NCI-H526 treated with DMSO at 0.1 percent for 48 hours (cell line): Measurements from ENCODE around the gene VAPA.

Experiments
- DNase-seq: peaks from one replicate; lab custom pipeline; 2025; lab: John Stamatoyannopoulos, UW

VAPA gene

DNA sequence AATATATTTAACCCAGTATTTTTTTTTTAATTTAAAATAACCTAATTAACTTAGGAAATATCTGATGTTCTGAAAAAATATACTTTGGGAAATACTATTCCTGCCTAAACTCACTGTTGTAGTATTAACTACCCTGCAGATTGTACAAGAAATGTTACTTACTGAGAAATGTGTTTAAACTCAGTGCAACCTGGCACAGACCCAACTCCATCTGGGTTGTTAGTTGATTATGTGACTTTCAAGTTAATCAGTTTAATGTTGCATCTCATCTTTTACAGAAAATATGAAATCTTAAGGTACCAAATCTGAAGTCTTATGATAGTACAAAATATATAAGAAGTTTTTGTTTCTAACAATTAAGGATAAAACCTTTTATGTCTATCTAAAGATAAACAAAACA, 27.3 kb downstream of the VAPA start:
- no peak for DNase-seq

- DNase-seq: no peak
Measured at GRCh38 chr18:9941660-9942059, 27.8 kb downstream of the VAPA start.

- no peak for DNase-seq
Measured at GRCh38 chr18:9943311-9943710, 29.5 kb downstream of the VAPA start.

DNA sequence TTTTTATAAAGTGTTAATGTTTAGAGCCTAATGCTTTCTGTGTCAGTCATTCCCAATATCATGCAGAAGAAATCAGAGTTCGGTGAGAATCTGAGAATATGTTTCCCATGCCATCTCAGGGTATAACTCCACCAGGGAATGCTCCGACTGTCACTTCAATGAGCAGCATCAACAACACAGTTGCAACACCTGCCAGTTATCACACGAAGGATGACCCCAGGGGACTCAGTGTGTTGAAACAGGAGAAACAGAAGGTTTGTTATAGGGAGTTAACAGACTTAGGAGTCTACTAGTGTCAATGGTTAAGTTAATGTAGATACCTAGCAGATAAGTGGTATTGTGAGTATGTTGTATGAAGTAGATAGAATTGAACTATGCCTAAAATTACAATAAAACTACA, 31.0 kb downstream of the VAPA start:
- DNase-seq: no peak

- no peak for DNase-seq
Measured at GRCh38 chr18:9946831-9947230, 33.0 kb downstream of the VAPA start.

DNA sequence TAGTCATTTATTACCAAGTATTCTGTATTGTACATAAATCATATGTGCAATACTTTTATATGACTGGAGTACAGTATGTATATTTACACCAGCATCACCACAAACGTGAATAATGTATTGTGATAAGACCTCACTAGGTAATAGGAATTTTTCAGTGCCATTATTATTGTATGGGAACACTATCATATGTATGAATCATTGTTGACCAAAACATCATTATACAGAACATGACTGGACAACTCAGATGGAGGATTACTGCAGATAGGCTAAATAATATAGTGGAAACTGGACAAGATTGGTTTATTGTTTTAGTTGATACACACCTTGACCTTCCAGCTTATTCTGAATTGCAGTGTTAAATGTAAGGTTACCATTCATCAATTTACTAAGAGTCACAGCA, 33.4 kb downstream of the VAPA start:
- DNase-seq: no peak

- no peak for DNase-seq
Measured at GRCh38 chr18:9949315-9949714, 35.5 kb downstream of the VAPA start.

DNA sequence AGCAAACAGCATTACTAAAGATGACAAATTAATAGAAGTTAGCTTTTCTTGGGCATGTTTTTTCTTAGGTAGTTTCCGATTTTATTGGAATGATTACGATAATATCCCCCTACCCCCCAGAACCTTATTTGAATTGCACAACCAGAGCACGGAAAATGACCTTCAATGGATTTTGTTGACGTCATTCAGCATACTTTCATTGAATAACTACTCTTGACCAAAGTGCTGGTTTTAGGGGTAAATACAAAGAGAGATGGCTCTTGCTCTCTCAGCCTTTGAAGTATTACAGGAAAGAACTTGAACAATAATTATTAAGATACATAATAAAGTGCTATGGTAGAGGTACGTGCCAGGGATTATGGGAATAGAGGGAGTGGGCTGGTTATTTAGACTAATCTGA, 36.0 kb downstream of the VAPA start:
- no peak for DNase-seq

GRCh38 chr18:9950289-9951016, 36.6 kb downstream of the VAPA start:
- no peak for DNase-seq

DNA sequence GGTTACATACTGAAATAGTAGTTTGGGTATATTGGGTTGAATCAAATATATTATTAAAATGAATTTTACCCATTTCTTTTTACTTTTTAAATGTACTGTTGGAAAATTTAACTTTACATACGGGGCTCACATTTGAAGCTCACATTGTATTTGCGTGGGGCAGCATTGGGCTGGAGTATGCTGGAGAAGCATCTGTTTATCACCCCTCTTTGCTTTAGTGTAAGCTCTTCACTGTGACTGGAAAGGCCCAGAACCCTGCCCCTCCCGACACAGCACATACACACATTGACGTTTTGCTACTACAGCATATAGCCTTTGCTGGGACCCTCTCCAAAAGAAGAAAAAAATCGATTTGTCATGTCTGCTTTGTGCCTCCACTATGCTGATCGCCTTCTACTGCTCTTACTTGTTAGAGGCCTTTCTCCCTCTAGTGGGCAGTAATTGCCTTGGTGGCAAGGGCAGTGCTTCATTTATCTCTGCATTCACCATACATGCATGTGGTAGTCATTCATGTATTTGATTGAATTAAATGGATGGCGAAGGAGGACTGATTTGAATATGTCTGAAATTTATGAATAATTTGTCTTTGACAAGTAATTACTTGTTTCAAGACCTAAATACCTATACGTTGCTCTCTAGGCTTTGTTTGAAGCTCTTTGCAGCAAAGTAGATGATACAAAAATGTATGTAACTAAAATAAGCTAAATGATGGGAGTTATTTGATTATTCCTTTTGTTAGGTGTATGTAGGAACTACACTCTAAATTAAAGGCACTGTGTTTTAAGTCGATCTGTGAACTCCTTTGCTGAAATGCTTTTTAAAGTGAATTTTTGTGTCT, 37.4 kb downstream of the VAPA start:
- peak; percentile 12 for DNase-seq

DNA sequence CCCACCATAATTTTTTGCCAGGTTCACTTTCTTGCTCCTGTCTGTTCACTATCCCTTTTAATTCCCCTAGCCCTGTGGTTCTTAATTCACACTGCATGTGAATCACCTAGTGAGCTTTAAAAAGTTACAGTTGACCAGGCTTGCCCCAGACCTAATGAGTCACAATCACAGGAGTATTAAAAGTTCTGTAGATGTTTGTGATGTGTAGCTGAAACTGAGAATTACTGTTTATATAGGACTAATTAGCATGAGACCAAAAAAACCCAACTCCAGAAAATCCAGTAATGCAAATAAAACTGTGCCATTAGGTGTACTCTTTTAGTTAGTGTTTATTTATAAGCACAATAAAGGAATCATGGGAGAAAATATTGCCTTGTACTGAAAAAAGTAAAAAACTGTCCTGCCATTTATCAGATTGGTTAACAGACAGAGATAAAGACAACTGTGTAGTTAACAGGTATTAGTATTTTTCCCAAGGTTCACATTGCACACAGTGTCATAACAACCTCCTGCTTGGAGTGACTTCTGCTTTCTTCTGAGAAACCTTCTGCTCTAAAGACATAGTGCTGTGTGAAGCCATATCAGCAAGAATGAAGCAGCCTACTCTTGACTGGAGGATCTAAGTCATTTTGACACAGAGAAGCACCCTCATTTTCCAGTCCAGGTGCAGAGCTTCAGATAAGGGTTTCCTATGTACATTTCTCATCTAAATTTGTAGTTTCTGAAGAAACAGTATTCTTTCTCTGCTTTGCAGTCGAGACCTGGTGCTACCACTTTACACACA, 39.0 kb downstream of the VAPA start:
- DNase-seq: no peak

GRCh38 chr18:9958861-9959399, 45.1 kb downstream of the VAPA start:
- no peak for DNase-seq

DNA sequence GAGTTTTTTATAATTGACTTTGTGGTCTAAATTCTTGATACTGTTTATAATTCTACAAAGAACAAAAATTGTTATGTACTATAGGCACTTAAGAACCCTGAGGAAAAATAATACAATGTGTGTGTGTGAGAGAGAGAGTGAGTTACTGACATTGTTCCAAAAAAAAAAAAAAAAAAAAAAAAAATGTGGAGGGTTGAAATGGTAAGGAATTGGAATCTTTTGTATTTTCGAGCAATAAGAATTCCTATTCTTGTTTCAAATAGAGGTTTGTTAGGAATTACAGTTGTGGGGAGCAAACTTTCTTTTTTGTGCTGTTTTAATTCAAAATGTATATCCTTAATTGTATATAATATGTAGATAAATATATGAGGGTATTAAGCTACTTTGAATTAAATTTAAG, 45.7 kb downstream of the VAPA start:
- DNase-seq: no peak

DNA sequence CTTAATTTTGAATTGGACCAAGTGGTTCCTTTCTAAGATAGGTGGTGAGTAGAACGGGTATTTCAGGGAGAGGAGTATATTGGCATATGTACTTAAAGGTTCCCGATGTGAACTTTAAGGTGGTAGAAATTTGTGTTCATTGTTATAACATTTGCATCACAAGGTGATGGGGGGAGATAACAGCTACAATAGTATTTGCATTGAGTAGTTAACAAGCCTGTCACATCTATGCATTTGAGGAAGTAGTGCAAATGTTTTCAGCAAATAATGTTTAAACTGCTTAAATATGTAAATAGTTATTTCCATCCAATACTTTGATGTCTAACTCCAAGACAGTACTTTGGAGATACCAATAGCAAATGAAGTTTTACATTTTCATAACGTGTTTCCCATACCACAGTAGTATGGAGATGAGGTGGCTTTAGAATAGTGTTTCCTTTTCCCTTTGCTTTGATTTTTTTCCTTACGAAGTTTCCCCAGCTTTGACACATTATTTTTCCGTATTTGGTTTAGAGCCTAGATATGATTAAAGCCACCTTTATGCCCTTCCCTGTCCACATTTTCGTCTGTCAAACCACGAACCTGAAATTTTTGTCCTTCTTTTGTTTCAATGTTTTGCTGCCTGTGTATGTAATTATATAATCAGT, 46.6 kb downstream of the VAPA start:
- DNase-seq: no peak

DNA sequence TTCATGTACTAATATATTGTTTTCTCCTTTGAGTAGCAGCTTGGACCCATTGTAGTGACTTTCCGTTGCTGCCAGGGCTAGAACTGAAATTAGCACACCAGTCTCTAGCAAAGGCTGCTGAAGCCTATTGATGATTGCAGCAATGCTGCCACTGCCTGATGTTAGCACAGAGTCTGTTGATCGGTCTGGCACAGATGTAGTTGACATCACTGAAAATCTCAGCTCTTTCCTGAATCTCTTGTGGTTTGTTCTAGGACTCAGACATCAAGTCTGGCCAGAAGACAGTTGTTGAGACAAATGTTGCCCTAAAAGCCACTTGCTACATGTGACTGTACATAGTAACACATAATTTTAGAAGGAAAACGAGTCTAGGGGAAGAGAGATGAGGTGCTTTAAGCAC, 47.2 kb downstream of the VAPA start:
- DNase-seq: no peak

GRCh38 chr18:9965711-9966624, 52.2 kb downstream of the VAPA start:
- no peak for DNase-seq

GRCh38 chr18:9968081-9968848, 54.4 kb downstream of the VAPA start:
- no peak for DNase-seq

GRCh38 chr18:9969247-9969646, 55.4 kb downstream of the VAPA start:
- DNase-seq: no peak

- peak; percentile 35 for DNase-seq
Measured at GRCh38 chr18:9971313-9971920, 57.6 kb downstream of the VAPA start.

- no peak for DNase-seq
Measured at GRCh38 chr18:9973470-9973869, 59.7 kb downstream of the VAPA start.
